Peyer's patch (tissue), 4 donors: ENCODE measurements around the gene SHISA2.

Experiments
- CTCF ChIP-seq, 6 experiments: fragments of 450-650 bp in 4 of 6; fragments of 200-600 bp in 2 of 6; sonication (generic) in 1 of 6; IDR thresholded peaks; one replicate each; pipeline ENCODE4 v1.5.1; 2017 to 2019; ENCODE audit warnings: antibody characterized with exemption in 6 of 6, mild to moderate bottlenecking in 3 of 6, moderate library complexity in 1 of 6
- POLR2A ChIP-seq, 2 donors: fragments of 450-650 bp; IDR thresholded peaks; one replicate each; pipeline ENCODE4 v1.5.1; 2017; ENCODE audit warnings: antibody characterized with exemption in 2 of 2, mild to moderate bottlenecking in 2 of 2, moderate library complexity in 2 of 2

GRCh38 chr13:26019251-26019650 is 32.6 kb downstream of the SHISA2 start:
- TF ChIP-seq CTCF (IDR thresholded peaks at IDR 0.05) (no peak), POLR2A (IDR thresholded peaks at IDR 0.05) (no peak)
